CD4-positive, alpha-beta T cell treated with Interleukin-17A for 1 hour (primary cell): ENCODE measurements around the gene TMEM47.

Experiments used
- DNase-seq: peaks from one replicate; pipeline ENCODE4 v3.0.0-alpha.2; 2020

Gene TMEM47

DNA sequence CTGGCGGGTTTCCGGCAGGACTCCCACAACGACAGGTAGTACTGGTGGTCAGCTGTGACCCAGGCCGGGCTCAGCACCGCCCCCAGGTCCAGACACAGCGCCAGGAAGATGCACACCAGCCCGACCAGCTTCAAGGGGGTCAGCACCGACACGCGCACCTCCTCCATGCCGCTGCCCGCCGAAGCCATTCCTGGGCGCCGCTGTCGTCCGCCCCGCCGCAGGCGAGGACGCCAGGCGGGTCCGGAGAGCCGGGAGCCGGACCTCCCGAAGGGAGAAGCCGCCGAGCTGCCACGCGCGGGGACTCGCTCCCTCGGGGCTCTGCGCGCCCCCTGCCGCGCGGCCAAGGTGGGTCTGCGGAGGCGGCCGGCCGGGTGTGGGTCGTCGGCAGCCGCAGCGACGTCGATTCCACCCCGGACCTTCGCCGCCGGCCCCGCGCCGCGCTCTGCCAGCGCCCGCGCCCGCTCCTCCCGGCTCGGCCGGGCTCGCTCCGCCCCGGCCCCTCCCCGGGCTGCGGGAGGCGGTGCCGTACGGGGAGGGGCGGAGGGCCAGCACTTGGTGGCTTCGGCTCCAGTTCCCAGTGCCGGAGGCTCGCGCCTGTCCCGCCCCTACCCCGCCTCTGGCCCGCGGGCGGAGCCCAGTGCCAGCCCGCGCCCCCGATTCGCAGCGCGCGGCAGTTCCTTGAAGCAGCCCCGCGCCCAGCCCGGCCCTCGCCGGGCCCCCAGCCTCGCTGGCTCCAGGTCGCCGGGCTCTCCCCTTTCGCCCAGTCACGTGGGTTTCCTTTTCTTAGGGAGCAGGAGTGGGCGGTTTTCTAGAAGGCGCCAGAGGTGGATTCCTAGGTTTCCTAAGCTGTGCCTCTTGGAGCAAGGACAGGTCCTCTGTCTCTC is at the start of gene TMEM47:
TSS of gene TMEM47 (minus strand) at position 444 of the 884 bp plus-strand sequence. CDS start at position 188, 256 bp downstream.
- no peak for DNase-seq

DNA sequence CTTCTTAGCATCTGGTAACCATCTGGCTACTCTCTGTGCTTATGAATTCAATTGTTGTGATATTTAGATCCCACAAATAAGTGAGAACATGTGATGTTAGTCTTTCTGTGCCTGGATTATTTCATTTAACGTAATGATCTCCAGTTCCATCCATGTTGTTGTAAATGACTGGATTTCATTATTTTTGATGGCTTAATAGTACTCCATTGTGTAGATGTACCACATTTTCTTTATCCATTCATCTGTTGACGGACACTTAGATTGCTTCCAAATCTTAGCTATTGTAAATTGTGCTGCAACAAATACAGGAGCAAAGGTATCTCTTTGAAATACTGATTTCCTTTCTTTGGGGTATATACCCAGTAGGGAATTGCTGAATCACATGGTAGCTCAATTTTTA is 30.0 kb upstream of the TMEM47 start:
- no peak for DNase-seq

DNA sequence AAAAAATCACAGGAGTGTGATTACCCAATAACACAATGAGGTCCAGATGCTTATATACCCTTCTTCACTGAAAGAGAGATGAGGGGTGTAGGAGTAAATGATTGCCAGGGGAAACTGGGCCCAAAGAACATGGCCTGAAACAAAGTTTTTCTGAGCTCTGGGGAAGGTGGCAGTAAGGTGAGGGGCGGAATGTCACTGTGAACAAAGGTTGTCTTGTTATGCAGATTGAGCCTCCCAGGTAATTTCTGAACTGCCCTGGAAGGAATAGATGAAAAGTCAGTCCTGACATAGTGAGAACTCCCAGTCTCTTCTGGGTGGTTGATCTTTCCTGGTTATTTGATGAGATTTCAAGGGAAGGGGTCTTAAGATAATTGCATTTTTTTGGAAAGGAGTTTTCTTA is 2.5 kb upstream of the TMEM47 start:
- DNase-seq = no peak

DNA sequence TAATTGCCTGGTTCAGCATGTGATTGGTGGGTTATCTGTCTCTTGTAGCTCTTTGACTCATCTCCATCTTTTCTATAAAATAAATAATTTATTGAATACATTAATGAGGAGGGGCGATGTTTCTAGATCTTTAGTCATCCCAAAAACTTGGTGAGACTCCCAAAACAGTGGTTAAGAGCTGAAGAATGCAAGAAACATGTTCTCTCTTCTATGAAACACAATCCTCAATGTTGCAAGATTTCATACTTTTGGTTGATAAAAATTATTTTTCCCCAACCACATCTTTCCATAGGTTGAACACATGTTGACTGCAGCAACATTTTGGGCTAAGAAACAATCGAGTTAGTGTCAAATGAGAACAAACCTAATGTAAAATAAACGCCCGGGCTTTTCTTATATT is 1.2 kb upstream of the TMEM47 start:
- DNase-seq = no peak

DNA sequence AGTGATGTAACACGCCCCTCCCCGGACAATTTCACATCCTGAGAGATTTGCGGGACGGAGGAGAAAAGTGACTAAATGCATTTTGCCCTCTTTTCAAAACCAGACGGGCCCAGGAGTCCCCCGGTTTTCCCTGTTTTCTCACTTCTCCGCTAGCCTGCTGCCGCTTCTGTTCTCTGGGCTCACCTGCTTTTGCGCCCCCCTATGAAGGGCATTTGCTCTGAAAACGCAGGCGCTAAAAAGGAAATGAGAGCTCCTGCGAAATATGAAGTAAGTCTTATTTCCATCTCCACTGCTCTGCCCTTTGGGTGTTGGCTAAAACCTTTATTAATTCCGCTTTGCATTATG is 613 bp upstream of the TMEM47 start:
- DNase-seq = no peak

DNA sequence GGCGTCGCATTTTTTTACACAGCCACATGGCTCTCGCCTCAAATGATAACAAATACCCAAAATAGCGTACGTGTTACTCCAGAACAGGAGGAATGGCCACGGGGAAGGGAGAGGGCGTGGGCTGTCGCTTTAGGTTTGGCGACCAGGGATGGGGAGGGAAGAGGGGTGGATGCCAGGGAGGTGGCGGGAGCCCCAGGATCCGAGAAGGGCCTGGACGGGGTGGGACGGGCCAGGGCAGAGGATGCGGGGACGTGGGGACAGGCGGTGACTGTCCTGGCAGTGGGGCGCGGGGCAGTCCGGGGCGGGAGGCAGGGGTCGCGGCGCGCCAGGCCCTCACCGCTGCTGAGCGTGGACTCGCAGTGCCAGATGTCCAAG is 631 bp downstream of the TMEM47 start:
- no peak for DNase-seq

DNA sequence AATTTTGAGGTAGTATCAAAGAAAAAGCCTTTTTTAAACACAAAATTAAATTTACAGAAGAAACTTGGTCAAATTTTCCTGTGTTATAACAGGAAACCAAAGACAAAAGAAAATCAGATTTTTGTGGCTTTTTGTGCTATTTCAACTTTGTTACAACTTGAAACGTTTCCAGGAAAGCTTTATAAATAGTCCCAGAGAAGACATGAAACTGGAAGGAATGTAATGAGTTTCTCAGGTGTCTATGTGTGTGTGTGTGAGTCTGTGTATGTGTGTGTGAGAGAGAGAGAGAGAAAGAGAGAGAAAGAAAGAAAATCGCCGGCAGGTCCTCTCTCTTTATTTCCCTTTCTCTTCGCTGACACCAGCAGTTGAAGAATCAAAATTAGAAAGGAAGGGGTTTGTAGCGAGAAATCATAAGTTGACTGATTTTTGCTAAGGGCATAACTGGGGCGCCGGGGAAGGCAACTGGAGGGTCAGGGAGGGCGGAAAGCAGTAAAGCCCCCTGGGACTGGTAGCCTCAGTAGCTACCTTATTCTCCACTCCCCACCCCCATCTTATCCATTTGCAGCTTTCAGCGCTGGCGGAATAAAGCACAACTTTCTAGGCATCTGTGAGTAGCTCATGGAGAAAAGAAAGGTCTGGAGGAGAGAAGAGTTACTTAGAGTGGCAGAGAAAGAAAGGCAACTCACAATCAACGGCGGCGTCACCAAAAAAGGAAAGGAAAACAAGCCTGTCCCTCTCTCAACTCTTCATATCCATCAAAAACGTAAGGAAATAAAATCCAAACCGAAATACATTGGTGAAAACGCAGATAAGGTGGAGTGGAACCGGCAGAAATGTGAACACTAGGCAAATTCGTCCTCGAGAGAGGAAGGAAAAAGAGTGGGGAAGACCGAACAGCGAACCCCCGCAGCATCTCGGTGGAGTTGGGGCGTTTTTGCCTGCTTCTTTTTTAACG is 1.3 kb downstream of the TMEM47 start:
- no peak for DNase-seq

DNA sequence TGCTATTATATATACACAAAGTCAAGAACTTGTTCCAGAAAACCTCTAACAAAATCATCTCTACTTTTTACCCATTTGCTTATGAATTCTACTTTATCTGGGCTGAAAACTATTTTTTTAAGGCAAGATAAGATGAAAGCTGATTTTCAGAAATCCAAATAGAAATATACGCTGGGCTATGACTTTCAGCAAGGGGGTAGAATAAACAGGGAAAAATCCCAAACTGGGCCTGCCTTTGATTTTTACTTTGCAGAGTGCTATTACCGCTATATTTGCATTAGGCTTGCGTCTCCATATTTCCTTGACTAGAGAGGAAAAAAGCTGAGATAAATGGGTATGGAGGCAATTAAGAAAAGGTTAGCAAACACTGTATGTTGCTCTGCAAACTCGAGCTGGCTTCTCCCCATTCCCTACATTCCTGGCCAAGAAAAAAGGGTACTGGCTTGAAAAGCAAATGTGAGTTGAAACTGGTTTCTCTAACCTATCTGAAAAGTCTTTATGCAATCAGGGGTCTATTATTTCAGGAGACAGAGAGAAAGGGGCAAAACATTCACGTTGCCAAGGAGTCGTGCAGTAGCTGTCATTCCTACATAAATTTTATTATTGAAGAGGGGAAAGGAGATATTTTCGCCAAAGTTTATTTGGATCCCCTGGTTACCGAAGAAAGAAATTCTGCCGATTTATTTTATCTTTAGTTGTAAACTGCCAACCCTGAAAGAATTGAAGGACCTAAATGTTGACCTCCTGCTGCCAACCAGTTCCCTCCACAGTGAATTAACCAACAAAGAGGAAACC is 2.2 kb downstream of the TMEM47 start:
- no peak for DNase-seq

DNA sequence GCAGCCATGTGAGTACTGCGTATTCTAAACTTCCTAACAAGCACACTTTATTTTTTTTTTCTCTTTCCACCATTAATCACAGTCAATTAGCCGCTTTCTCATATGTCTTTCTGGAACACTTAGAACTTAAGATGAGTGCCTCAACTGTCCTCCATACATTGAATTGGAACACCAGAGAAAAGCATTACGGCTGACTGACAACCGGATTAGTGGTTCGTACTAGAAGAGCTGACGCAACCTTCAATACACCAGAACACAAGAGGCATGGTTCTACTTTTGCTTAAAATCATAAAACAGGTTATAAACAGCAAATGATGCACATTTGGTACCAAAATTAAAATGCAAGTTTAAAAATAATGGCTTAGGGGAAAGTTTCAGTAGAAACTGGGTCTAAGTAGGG is 3.3 kb downstream of the TMEM47 start:
- DNase-seq = no peak

DNA sequence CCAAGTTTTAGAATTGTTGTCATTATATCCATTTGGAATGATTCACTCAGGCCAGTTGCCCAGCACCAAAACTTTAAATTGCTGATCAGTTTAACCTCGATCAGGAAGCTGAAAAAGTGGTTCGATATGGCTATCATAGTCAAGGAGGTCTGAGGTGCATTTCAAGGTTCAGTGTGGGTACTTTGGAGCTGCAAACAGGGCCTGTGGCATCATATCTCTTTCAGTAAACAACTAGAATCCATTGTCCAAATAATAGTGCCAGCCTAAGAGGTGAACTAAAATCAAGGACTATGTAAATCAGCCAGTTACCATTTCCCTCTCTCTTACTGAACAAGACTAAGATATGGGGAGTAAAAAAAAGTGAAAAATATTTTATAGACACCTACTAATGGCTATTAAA is 14.2 kb downstream of the TMEM47 start:
- DNase-seq = no peak

DNA sequence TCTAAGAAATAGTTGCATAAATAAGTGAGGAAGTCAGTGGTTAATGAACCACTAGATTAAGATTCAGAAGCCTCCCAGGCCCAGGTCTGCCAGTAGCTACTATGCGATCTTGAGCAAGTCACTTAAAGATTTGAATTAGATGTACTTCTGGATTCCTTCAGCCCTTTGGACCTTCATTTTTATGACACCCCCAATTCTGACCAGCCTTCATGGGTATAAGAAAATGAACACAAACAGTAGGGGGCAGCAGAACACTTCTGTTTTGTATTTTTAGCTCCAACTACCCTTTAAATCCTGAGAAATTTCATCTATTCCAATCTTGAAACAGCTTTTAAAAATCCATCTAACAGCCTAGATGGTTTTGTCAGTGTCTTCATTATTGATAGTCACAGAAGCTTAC is 19.0 kb downstream of the TMEM47 start:
- DNase-seq = no peak

DNA sequence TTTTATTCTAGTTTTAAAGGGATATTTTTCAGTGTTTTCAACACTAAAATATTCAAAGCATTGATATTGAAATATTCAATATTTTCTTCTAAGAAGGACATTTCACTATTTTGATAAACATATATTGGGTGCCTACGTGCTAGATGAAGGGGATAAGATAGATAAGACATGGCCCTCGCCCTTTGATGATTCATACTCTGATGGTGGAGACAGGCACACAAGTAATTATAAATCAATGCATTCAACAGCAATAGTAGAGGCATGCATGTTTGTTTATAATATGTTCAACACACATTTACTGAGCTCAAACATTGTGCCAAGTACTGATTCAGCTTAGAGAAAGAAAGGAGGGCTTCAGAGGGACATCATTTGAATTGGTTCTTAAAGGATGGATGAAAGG is 22.7 kb downstream of the TMEM47 start:
- DNase-seq = no peak

DNA sequence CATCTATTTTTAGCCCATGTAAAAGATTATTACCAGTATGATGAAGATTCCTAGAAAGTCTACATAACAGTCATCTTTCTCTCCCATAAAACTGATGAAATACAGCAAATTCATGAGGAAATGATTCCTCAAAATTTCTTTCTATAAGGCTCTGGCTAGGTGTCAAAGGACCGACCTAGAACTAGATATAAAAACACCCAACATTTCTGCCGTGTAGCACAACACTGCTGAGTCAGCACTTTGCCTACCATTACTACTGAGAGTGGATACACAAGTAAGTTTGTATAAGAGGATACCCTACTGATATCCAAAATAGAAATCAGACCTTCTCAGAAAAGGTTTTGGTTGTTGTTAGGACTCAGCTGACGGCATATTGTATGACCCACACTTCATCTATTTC is 24.7 kb downstream of the TMEM47 start:
- DNase-seq = no peak

DNA sequence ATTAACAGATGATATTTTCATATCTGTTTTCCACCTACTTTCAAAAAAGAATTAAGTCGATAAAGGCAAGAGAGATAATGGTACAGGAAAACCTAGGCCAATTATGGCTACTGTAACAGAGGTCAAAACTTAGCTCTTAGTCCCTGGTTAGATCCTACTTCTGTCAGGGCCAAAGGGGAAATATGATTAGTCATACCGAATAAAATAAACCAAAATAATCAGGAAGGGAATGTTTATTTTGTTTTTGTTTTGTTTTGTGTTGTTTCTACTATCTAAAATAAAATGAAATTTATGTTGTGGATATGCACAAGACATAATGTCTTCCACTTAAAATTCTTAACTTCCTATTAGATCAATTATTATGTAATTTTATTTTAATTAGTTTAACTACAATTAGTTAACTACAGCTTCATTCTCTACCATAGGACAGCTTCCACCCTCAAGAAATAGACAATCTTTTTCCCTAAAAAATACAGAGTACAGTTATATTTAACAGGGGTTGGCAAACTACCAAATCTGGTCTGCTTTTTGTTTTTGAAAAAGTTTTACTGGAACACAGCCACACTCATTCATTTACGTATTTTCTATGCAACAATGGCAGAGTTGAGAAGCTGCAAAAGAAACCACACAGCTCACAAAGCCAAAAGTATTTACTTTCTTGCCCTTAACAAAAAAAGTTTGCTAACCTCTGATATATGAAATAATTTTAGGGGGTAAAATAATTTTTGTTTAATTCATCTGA is 25.4 kb downstream of the TMEM47 start:
- no peak for DNase-seq

DNA sequence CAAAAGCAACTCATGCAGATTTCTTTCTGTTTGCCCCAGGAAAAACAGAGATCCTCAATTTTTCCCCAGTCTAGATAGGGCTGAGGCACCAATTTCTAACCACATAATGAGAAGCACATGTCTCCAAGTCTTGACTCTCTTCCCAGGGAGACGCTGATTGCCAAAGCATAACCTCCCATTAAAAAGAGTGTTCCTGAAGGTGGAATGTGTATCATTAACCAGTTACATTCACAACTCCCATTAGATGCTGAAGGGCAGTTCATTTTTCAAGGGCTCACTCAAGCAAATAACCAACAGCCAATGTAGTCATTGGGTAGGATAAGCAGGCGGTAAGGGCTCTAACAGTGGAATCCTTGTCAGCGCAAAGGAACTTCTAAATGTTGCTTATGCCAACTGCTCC is 27.5 kb downstream of the TMEM47 start:
- no peak for DNase-seq

DNA sequence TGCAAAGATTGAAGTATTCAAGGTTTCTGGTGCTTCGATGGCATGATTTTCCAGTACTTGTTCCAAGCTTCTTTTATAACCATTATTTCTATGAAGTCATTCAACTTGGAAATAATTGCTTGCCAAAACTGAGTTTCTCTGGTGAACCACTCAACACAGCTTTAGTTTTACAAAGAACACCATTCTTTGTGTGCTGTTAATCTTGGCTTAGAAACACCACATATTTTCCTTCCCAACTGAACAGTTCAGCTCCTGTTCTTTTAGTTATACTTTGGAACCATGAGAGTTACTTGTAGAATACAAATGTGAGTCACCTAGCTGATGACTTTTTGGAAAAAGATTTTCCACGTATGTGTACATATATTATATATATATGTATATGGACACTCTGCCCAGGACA is 32.7 kb downstream of the TMEM47 start:
- DNase-seq = no peak

DNA sequence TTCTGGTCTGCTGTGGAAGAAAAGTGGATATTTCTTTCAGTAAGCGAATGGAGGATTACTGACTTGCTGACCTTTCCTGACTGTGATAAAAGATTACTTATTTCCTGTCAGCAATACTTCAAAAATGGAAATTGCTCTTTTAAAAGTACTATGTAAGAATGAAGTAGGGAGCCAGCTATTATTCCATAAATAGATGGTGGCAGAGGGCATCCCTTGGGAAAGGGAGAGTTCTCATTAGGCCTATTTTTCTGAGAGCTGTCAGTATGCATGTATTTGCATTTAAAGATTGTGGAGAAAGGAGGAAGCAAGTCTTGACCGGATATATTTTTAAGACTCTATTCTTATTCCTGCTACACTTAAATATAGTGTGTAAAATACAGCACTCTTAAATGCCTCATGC is 37.2 kb downstream of the TMEM47 start:
- DNase-seq = no peak

DNA sequence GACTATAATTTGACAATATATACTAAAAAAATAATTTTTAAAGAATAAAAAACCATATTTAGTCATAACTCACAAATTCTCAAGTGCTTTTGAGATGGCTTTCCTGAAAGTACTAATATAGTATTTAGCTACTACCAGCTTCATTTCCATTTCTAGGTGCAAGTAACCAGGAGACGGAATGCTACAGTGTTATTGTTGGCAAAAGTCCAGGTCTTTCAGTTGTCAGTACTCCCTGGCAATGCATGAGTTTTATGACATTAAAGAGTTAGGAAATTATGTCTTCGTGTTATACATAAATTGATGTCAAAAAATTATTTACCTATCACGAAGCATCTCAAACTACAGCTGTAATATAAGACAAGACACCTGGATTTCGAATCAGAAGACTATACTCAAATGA is 45.0 kb downstream of the TMEM47 start:
- DNase-seq = no peak

DNA sequence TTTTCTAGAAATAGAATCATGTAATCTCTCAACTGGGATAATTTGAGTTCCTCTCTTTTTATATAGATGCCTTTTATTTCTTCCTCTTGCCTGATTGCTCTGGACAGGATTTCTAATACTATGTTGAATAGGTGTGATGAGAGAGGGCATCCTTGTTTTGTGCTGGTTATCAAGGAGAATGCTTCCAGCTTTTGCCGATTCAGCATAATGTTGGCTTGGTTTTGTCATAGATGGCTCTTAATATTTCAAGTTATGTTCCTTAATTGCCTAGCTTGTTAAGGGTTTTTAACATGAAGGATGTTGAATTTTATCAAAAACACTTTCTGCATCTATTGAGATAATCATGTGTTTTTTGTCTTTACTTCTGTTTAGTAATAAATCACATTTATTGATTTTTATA is 58.7 kb downstream of the TMEM47 start:
- no peak for DNase-seq

DNA sequence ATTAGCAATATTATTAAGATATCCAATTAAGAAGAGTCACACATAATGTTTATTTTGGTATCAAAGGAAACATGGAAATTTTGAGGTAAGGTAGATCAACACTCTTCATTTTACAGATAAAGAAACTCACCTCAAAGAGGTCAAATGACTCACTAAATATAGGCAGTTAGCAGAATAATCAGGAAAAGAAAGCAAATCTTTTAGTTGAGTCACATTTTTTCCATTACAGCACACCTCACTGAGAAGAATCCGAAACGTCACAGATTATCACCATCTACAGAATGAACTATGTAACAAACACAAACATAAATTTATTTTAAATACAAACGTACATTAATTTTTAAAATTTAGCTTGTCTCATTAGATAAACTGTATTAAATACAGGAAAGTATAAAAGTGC is 70.1 kb downstream of the TMEM47 start:
- DNase-seq = no peak

DNA sequence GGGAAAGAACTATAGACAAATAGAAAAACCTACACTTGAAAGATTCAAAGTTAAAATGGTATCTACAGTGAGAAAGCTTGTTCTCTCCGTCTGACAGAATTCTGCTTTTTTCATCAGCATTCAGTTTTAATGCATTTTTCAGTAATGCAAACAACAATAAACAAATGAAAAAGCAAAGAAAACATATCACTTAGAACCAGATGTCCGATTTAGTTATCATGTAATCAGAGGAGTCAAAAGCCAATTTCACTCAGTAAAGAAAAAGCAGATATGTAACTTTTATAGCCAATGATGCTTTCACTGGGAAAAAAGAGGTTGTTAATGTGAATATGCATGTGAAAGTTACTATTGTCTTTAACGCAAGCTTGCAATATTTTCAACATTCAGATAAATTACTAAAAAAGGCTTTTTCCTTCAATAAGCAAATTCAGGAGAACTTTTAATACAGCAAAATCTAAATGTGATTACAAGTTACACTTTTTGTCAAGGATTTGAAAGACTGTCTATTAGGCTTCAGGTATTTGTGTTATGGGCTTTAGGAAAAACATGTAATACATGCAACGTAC is 70.7 kb downstream of the TMEM47 start:
- DNase-seq = no peak

DNA sequence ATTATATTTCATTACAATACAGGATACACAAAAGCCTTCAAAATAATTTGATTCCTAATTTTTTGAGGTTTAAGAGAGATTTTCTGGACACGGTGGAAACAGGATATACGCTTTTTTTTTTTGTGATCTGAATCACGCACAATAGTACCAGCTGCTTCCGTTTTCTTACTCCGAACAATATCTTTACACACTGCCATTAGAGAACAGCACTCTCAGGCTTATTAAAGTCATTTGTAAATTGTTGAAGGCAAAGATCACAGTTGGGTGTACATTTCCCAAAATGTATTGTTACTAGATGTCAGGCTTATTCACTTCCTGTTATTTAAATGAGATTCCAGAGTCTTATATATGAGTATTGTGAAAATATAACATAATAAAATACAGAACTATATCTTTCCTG is 71.5 kb downstream of the TMEM47 start:
- no peak for DNase-seq
